ELR (cell line): ENCODE results near the gene HPS3.
"Not testable (repeated sequence)": the region's sequence is repeated elsewhere in the genome, so short reads cannot be mapped to it uniquely, and the experiment has no call there.

Source experiments
- DNase-seq: peaks from one replicate; pipeline ENCODE4 v3.0.0-alpha.2; 2015; ENCODE audit warnings: low read depth

The HPS3 gene

GRCh38 chr3:149129326-149130205 is at the start of gene HPS3:
TSS of gene HPS3 (plus strand) at chr3:149129638. CDS start at chr3:149129724, 86 bp downstream.
- peak; percentile 95 for DNase-seq

GRCh38 chr3:149080011-149080698 is 49.3 kb upstream of the HPS3 start:
- DNase-seq = peak; percentile 25

- DNase-seq = peak; percentile 75
Measured at GRCh38 chr3:149080699-149081091, 48.7 kb upstream of the HPS3 start.

- DNase-seq = no peak
Measured at GRCh38 chr3:149081772-149082171, 47.7 kb upstream of the HPS3 start.

GRCh38 chr3:149085828-149086231 is 43.6 kb upstream of the HPS3 start:
- peak; percentile 47 for DNase-seq

- DNase-seq = peak; percentile 98
Measured at GRCh38 chr3:149086232-149086988, 43.0 kb upstream of the HPS3 start, which contains the start of gene HLTF. TSS of gene HLTF (minus strand) at chr3:149086533. CDS start at chr3:149086336, 197 bp downstream.

GRCh38 chr3:149087208-149087607 is 42.2 kb upstream of the HPS3 start:
- DNase-seq = no peak

GRCh38 chr3:149089395-149089794 is 40.0 kb upstream of the HPS3 start:
- DNase-seq = no peak

GRCh38 chr3:149090461-149090860 is 39.0 kb upstream of the HPS3 start:
- no peak for DNase-seq

GRCh38 chr3:149090907-149091306 is 38.5 kb upstream of the HPS3 start:
- DNase-seq = no peak

- no peak for DNase-seq
Measured at GRCh38 chr3:149091983-149092382, 37.5 kb upstream of the HPS3 start.

- no peak for DNase-seq
Measured at GRCh38 chr3:149095487-149095886, 34.0 kb upstream of the HPS3 start.

GRCh38 chr3:149097987-149098386 is 31.5 kb upstream of the HPS3 start:
- not testable (repeated sequence) for DNase-seq

GRCh38 chr3:149101154-149101553 is 28.3 kb upstream of the HPS3 start:
- DNase-seq = no peak

GRCh38 chr3:149101641-149102040 is 27.8 kb upstream of the HPS3 start:
- no peak for DNase-seq

- no peak for DNase-seq
Measured at GRCh38 chr3:149104484-149104883, 25.0 kb upstream of the HPS3 start.

GRCh38 chr3:149114458-149114857 is 15.0 kb upstream of the HPS3 start:
- no peak for DNase-seq

- no peak for DNase-seq
Measured at GRCh38 chr3:149115114-149115513, 14.3 kb upstream of the HPS3 start.

- DNase-seq = no peak
Measured at GRCh38 chr3:149118724-149119123, 10.7 kb upstream of the HPS3 start.

- no peak for DNase-seq
Measured at GRCh38 chr3:149119466-149119865, 10.0 kb upstream of the HPS3 start.

GRCh38 chr3:149120051-149120972 is 9.1 kb upstream of the HPS3 start:
- peak; percentile 82 for DNase-seq
